NT2/D1 (cell line): ENCODE measurements around the gene GPR55.

Source experiments
- YY1 ChIP-seq: IDR thresholded peaks from 2 replicates; pipeline ENCODE4 v1.6.1; 2011; ENCODE audit not compliant: insufficient read length, insufficient read depth
- ZNF274 ChIP-seq: IDR thresholded peaks from 2 replicates; pipeline ENCODE4 v1.6.1; 2011; ENCODE audit warnings: mild to moderate bottlenecking, low read depth, low read length

- no peak for TF ChIP-seq ZNF274
- no peak for TF ChIP-seq YY1
Observed at GRCh38 chr2:230872968-230873660, 51.9 kb downstream of the GPR55 start.
